Lung (tissue), 12 donors: ENCODE results near the gene LGALS4. TPM values are rescaled to one million over a fixed set of nuclear protein-coding genes. Genes with fewer than 3 reads are reported as not detected.
"Not testable (repeated sequence)": the region's sequence is repeated elsewhere in the genome, so short reads cannot be mapped to it uniquely, and the experiment has no call there.

Experiments used
- ATAC-seq: fragments of 200-7000 bp; cut with Tn5 transposase; one replicate; pipeline ENCODE4 v1.9.1; 2020; ENCODE audit warnings: moderate number of reproducible peaks; ENCODE audit not compliant: insufficient read depth, low FRiP score
- DNase-seq, 3 donors: peaks; one replicate each; pipeline ENCODE4 v3.0.0-alpha.2; 2013 to 2017
- H3K27ac ChIP-seq, 2 donors: one replicate each; pipeline ENCODE4 v1.5.1; 2013; ENCODE audit warnings: mild to moderate bottlenecking in 2 of 2, moderate library complexity in 2 of 2, control low read depth in 1 of 2, inconsistent platforms in 1 of 2, low read depth in 1 of 2, low read length in 1 of 2
- H3K27me3 ChIP-seq, 3 donors: one replicate each; pipeline ENCODE4 v1.5.1; 2013; ENCODE audit warnings: low read length in 2 of 3; ENCODE audit not compliant: control insufficient read depth in 3 of 3, insufficient read depth in 3 of 3
- H3K36me3 ChIP-seq, 4 donors: one replicate each; pipeline ENCODE4 v1.5.1; 2013; ENCODE audit warnings: low read length in 4 of 4, mild to moderate bottlenecking in 1 of 4, moderate library complexity in 1 of 4; ENCODE audit not compliant: control insufficient read depth in 4 of 4, insufficient read depth in 4 of 4
- H3K4me1 ChIP-seq, 5 donors: one replicate each; pipeline ENCODE4 v1.5.1; 2013; ENCODE audit warnings: low read length in 5 of 5, mild to moderate bottlenecking in 2 of 5, moderate library complexity in 1 of 5; ENCODE audit not compliant: control insufficient read depth in 5 of 5, insufficient read depth in 5 of 5
- H3K4me3 ChIP-seq: one replicate; pipeline ENCODE4 v1.5.1; 2013; ENCODE audit warnings: mild to moderate bottlenecking, control low read depth, moderate library complexity
- H3K9ac ChIP-seq, 2 donors: one replicate each; pipeline ENCODE4 v1.5.1; 2013; ENCODE audit warnings: low read length in 2 of 2, control low read depth in 1 of 2; ENCODE audit not compliant: insufficient read depth in 1 of 2
- H3K9me3 ChIP-seq, 4 donors: one replicate each; pipeline ENCODE4 v1.5.1; 2013; ENCODE audit warnings: low read length in 3 of 4, mild to moderate bottlenecking in 1 of 4, moderate library complexity in 1 of 4; ENCODE audit not compliant: control insufficient read depth in 4 of 4, insufficient read depth in 3 of 4
- whole genome bisulfite sequencing, 2 donors: extraction: QIAGEN DNeasy Blood & Tissue Kit; methylation state at CpG; one replicate each; pipeline ENCODE4 v1.1.7; 2013; 5-methylcytosine and 5-hydroxymethylcytosine counted together
- polyA plus RNA-seq, 2 donors: library from polyadenylated mRNA; stranded (reverse); fragments of 200-250 nt; gene quantifications; one replicate each; pipeline ENCODE4 v1.2.1, GENCODE V29; 2013
- total RNA-seq, 2 donors: library from RNA; depleted of rRNA in 1 of 2; stranded (reverse); fragments of >200 nt in 1 of 2; gene quantifications; one replicate each; pipeline ENCODE4 v1.2.1, GENCODE V29; 2014 to 2021
- TF ChIP-seq, protein P1 (sequence below): IDR thresholded peaks from 2 replicates; pipeline ENCODE4 v1.5.1; 2012; ENCODE audit warnings: mild to moderate bottlenecking; ENCODE audit errors: control extremely low read depth, extremely low read depth
- donor health status: control.
- donor health status: control.
- donor health status: Bipolar disorder and iron deficiency.
- donor health status: healthy.
- donor health status: DM: yes; HTN: yes; CAD: no.

Gene LGALS4
- total and polyA plus RNA-seq, 4 donors: 0.39 to 4.1 (median 2.6) TPM

- TF ChIP-seq, protein P1, sequence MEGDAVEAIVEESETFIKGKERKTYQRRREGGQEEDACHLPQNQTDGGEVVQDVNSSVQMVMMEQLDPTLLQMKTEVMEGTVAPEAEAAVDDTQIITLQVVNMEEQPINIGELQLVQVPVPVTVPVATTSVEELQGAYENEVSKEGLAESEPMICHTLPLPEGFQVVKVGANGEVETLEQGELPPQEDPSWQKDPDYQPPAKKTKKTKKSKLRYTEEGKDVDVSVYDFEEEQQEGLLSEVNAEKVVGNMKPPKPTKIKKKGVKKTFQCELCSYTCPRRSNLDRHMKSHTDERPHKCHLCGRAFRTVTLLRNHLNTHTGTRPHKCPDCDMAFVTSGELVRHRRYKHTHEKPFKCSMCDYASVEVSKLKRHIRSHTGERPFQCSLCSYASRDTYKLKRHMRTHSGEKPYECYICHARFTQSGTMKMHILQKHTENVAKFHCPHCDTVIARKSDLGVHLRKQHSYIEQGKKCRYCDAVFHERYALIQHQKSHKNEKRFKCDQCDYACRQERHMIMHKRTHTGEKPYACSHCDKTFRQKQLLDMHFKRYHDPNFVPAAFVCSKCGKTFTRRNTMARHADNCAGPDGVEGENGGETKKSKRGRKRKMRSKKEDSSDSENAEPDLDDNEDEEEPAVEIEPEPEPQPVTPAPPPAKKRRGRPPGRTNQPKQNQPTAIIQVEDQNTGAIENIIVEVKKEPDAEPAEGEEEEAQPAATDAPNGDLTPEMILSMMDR: no peak
- DNase-seq: no peak
These were observed 48.9 kb downstream of the LGALS4 start for GRCh38 chr19:38763795-38764220.

GRCh38 chr19:38761884-38762389 lies 50.8 kb downstream of the LGALS4 start:
- H3K36me3 ChIP-seq, H3K27ac ChIP-seq, ATAC-seq, H3K27me3 ChIP-seq, H3K4me1 ChIP-seq, H3K4me3 ChIP-seq, H3K9me3 ChIP-seq, DNase-seq, H3K9ac ChIP-seq: not testable (repeated sequence)
- WGBS, 2 donors: 96 to 97% methylated on average over 9 of the region's 9 CpGs

More at GRCh38 chr19:38763795-38764220, 48.9 kb downstream of the LGALS4 start:
- ATAC-seq: no peak
- no peaks in the 10 kb centered on the region for H3K27me3 ChIP-seq
- no peak overlapping the region for H3K4me3 ChIP-seq
- no peaks in the 10 kb centered on the region for H3K4me1 ChIP-seq
- WGBS, 2 donors: 91 to 99% methylated on average over 3 of the region's 3 CpGs
- H3K27ac ChIP-seq: no peak overlapping the region
- no peaks in the 10 kb centered on the region for H3K9me3 ChIP-seq
- no peaks in the 10 kb centered on the region for H3K36me3 ChIP-seq
- H3K9ac ChIP-seq: no peak overlapping the region

DNA sequence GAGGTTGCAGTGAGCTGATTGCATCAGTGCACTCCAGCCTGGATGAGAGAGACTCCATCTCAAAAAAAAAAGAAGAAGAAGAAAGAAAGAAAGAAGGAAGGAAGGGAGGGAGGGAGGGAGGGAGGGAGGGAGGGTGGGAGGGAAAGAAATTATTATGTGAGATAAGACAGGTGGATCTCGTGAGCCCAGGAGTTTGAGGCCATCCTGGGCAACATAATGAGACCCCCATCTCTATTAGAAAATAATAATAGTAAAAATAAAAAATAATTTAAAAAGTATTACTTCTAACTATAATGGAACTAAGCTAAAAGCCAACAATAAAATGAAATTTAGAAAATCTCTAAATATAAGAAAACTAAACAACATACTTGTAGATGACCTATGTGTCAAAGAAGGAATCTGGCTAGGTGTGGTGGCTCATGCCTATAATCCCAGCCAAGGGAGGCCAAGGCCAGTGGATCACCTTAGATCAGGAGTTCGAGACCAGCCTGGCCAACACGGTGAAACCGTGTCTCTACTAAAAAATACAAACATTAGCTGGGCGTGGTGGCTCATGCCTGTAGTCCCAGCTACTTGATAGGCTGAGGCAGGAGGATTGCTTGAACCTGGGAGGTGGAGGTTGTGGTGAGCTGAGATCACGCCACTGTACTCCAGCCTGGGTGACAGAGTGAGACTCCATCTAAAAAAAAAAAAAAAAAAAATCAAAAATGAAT lies 51.8 kb downstream of the LGALS4 start:
- H3K9ac ChIP-seq, H3K36me3 ChIP-seq, H3K4me3 ChIP-seq, H3K27ac ChIP-seq, DNase-seq, H3K9me3 ChIP-seq, H3K27me3 ChIP-seq, ATAC-seq, H3K4me1 ChIP-seq: not testable (repeated sequence)
- WGBS, 2 donors: 64 to 84% methylated on average over 6 of the region's 6 CpGs

DNA sequence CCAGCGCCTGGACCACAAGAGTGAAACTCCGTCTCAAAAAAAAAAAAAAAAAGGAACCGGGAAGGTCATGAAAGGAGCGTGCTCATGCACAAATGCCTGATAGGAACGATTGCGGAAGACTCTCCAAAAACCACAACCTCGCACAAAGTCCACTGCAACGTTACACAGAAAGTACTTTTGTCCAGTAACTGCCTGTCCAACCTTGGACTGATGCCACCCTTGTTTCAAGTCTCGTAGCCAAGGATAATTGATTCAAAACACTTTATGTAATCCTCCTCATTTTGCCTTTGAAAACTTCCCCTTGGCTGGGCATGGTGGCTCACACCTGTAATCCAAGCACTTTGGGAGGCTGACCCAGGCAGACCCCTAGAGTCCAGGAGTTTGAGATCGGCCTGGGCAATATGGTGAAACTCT lies 53.1 kb downstream of the LGALS4 start:
- ATAC-seq (peak; percentile 58), DNase-seq (peak in 1 of 3 donors; percentile 12)
- H3K27ac ChIP-seq: no peak overlapping the region
- no peaks in the 10 kb centered on the region for H3K9me3 ChIP-seq
- WGBS, 2 donors: 28 to 45% methylated on average over 10 of the region's 10 CpGs
- no peaks in the 10 kb centered on the region for H3K4me1 ChIP-seq
- H3K36me3 ChIP-seq: no peaks in the 10 kb centered on the region
- H3K9ac ChIP-seq: no peak overlapping the region
- TF ChIP-seq, protein P1: no peak
- H3K27me3 ChIP-seq: no peaks in the 10 kb centered on the region
- H3K4me3 ChIP-seq: no peak overlapping the region

DNA sequence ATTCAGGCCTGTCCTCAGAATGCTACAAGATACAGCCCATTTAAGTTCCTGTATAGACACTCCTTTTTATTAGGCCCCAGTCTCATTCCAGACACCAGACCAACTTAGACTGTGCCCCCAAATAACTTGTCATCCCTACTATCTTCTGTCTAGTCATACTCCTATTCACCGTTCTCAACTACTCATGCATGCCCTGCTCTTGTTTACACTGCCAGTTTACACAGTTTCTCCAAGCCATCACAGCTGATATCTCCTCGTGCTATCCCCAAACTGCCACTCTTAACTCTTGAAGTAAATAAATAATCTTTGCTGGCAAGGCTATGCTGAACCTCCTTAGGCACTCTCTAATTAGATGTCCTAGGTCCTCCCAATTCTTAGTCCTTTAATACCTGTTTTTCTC lies 58.5 kb downstream of the LGALS4 start:
- H3K4me3 ChIP-seq, DNase-seq, H3K36me3 ChIP-seq, H3K4me1 ChIP-seq, H3K9ac ChIP-seq, H3K27me3 ChIP-seq, H3K27ac ChIP-seq, ATAC-seq, H3K9me3 ChIP-seq: not testable (repeated sequence)
- WGBS, 2 donors: 83 to 100% methylated on average over 1 to 2 of the region's 2 CpGs

- ATAC-seq, H3K9me3 ChIP-seq, DNase-seq, H3K36me3 ChIP-seq, H3K4me1 ChIP-seq, H3K4me3 ChIP-seq, H3K27ac ChIP-seq, H3K9ac ChIP-seq, H3K27me3 ChIP-seq: not testable (repeated sequence)
- WGBS, 2 donors: 81 to 86% methylated on average over 3 of the region's 3 CpGs
These were observed 59.0 kb downstream of the LGALS4 start for GRCh38 chr19:38753783-38754182.
